Measurements from ENCODE around the gene USP40.

Gene USP40

DNA sequence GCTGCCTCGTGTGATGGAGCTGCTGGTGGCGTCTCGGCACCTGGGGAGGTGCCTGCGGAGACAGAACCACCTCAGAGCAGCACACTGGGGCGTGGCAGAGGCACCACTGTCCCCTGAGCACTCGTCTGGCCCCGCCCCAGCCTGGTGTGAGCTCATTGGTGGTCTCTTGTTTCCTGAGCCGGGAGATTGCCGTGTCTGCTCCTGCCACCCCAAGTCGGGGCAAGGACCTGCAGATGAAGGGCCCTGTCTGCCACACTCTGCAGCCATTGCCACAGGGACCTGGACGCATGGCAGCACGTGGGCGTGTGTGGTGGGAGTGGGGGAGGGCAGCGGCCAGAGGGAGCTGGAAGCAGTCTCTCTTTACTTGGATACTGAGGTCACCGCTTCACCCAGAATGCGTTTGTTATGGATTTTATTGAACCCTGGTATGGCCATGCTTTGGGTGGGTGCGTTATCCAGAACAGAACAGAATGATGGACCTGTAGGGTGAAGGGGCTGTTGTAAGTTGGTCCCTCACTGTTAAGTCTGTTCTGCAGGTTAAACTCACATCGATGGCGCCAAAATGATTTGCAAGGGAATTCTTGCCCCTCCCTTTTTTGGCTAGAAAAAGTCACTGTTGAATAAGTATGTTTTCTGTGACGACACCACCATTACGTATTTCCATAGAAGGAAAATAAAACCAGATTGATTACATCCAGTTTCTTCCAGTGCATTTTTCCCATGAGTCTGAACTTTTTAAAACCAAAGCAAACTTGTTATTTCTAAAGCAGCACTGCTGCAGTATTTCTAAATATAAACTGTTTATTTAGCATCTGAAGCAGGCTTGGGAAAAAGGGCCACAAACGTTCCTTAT lies 92.0 kb downstream of the USP40 start:
- TF ChIP-seq, protein P1, sequence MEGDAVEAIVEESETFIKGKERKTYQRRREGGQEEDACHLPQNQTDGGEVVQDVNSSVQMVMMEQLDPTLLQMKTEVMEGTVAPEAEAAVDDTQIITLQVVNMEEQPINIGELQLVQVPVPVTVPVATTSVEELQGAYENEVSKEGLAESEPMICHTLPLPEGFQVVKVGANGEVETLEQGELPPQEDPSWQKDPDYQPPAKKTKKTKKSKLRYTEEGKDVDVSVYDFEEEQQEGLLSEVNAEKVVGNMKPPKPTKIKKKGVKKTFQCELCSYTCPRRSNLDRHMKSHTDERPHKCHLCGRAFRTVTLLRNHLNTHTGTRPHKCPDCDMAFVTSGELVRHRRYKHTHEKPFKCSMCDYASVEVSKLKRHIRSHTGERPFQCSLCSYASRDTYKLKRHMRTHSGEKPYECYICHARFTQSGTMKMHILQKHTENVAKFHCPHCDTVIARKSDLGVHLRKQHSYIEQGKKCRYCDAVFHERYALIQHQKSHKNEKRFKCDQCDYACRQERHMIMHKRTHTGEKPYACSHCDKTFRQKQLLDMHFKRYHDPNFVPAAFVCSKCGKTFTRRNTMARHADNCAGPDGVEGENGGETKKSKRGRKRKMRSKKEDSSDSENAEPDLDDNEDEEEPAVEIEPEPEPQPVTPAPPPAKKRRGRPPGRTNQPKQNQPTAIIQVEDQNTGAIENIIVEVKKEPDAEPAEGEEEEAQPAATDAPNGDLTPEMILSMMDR (IDR thresholded peaks at IDR 0.05; ENCODE audit: unreplicated experiment in 3 of 3) = no peak
- Mint-ChIP-seq H3K27ac (no peak overlapping the region), H3K4me3 (no peak overlapping the region), H3K36me3 (ENCODE audit: low read depth) (peaks cover 32% of the 10 kb centered on the region), H3K27me3 (ENCODE audit: low read depth) (no peaks in the 10 kb centered on the region), H3K4me1 (peaks cover 8% of the 10 kb centered on the region), H3K9me3 (no peaks in the 10 kb centered on the region)

DNA sequence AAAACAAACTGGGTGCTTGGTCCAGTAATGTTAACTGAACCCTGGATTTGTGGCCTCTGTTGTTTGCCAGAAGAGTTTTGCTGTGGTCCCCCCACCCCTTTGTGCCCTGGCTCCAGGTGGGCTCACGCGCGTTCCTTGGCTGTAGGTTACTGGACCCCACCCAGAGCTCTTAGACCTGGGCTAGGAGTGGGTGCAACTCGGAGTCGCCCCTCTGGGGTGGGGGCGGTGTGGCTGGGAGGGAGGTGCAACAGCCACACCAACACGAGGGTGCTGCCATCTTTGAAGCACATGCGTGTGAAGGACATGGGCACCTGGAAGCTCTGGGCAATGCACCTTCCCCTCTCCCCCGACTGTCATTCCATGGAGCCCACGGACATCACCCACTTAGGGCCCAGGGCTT lies 92.7 kb downstream of the USP40 start:
- peaks cover 39% of the 10 kb centered on the region for H3K36me3 Mint-ChIP-seq (ENCODE audit: low read depth)
- no peaks in the 10 kb centered on the region for H3K9me3 Mint-ChIP-seq
- H3K4me1 Mint-ChIP-seq = peaks cover 8% of the 10 kb centered on the region
- no peaks in the 10 kb centered on the region for H3K27me3 Mint-ChIP-seq (ENCODE audit: low read depth)
- no peak overlapping the region for H3K27ac Mint-ChIP-seq
- no peak overlapping the region for H3K4me3 Mint-ChIP-seq
- TF ChIP-seq, protein P1 (IDR thresholded peaks at IDR 0.05; ENCODE audit: unreplicated experiment in 3 of 3) = no peak

DNA sequence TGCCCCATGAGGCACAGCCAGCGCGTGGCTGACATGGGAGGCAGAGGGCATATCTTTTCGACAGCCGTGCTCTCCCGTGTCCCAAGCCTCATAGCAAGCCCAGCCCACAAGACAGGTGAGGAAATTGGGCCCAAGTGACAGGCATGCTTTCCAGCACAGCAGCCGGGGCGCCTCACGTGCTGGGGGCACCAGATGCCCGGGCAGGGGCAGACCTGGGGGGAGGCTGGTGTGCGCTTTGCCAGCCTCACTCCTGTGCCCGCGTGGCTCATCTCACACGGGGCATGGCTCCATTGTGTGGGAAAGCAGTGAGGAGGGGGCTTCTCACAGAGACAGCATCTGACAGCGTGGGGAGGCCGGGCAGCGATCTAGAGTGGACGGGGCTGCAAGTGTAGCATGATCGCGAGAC lies 93.2 kb downstream of the USP40 start:
- peaks cover 41% of the 10 kb centered on the region for H3K36me3 Mint-ChIP-seq (ENCODE audit: low read depth)
- H3K4me3 Mint-ChIP-seq = no peak overlapping the region
- no peaks in the 10 kb centered on the region for H3K27me3 Mint-ChIP-seq (ENCODE audit: low read depth)
- H3K9me3 Mint-ChIP-seq = no peaks in the 10 kb centered on the region
- no peak overlapping the region for H3K27ac Mint-ChIP-seq
- peaks cover 8% of the 10 kb centered on the region for H3K4me1 Mint-ChIP-seq
- TF ChIP-seq, protein P1 (IDR thresholded peaks at IDR 0.05; ENCODE audit: unreplicated experiment in 3 of 3) = no peak

DNA sequence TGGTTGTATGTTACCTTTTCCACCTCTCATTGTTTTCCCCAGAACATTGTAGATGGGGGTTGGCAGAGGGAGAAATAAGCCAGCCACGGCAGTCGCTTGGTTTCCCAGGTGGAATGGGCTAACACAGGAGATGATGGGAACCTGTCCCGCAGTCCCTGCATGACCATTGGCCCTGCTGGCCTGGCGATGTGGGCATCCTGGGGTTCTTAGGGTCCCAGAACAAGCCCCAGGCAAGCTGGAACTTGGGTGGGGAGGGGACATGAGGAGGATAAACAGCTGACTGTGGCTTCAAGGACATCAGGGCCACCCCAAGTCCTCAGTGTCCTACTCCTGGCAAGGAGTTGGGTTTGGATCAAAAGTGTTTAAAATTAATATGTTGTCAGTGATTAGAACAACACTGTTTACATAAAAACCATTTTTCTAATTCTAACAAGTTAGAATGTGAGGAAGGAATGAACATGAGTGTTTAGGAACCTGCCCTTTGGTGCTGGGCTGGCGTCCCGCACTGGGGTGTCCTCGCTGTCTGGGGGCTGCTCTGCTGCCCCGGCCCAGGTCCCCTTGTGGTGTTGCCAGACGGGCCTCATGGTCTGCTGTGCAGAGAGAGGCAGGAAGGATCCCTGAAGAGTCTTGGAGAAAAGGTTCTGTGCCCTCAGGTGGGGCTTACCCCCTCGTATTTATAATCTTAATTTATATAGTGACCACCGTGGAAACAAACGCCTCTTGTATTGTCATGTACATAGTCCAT lies 95.1 kb downstream of the USP40 start:
- TF ChIP-seq, protein P1 (IDR thresholded peaks at IDR 0.05; ENCODE audit: unreplicated experiment in 3 of 3) = no peak
- Mint-ChIP-seq H3K27me3 (ENCODE audit: low read depth) (no peaks in the 10 kb centered on the region), H3K9me3 (no peaks in the 10 kb centered on the region), H3K27ac (no peak overlapping the region), H3K36me3 (ENCODE audit: low read depth) (peaks cover 54% of the 10 kb centered on the region), H3K4me3 (no peak overlapping the region), H3K4me1 (peaks cover 8% of the 10 kb centered on the region)

DNA sequence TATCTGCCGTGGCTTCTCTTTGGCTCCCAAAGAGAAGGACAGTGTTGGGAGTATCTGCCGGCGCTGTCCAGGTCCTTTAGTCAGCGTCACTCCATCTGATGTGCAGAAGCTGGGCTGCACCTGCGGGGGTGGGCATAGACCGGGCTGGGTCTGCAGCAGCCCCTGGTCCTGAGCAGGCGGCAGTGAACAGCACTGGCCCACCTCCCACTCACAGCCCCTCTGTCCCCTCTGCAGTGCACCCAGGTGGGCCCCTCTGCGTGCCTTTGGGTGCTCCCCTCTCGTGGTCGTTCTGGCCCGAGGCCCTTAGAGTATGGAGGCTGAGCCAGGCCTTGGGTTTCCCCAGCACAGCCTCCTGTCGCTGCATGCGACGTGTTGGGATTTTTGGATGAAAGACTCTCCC lies 95.7 kb downstream of the USP40 start:
- Mint-ChIP-seq H3K27ac (no peak overlapping the region), H3K27me3 (ENCODE audit: low read depth) (no peaks in the 10 kb centered on the region), H3K9me3 (no peaks in the 10 kb centered on the region), H3K4me1 (peaks cover 8% of the 10 kb centered on the region), H3K36me3 (ENCODE audit: low read depth) (peaks cover 58% of the 10 kb centered on the region), H3K4me3 (no peak overlapping the region)
- TF ChIP-seq, protein P1 (IDR thresholded peaks at IDR 0.05; ENCODE audit: unreplicated experiment in 3 of 3) = no peak
